Activated CD4-positive, CD25-positive, alpha-beta regulatory T cell treated with anti-CD3 and anti-CD28 coated beads, Interleukin-2, amount 50 U/mL, for 16 hours (primary cell): ENCODE measurements around the gene SRF.
A peak's percentile ranks its signal among the peaks of the same experiment; 100 is the strongest.
"Not testable (repeated sequence)": the region's sequence is repeated elsewhere in the genome, so short reads cannot be mapped to it uniquely, and the experiment has no call there.

Experiments
- DNase-seq: peaks from one replicate; pipeline ENCODE4 v3.0.0-alpha.2; 2020; ENCODE audit warnings: low read depth, low spot score

The SRF gene

DNA sequence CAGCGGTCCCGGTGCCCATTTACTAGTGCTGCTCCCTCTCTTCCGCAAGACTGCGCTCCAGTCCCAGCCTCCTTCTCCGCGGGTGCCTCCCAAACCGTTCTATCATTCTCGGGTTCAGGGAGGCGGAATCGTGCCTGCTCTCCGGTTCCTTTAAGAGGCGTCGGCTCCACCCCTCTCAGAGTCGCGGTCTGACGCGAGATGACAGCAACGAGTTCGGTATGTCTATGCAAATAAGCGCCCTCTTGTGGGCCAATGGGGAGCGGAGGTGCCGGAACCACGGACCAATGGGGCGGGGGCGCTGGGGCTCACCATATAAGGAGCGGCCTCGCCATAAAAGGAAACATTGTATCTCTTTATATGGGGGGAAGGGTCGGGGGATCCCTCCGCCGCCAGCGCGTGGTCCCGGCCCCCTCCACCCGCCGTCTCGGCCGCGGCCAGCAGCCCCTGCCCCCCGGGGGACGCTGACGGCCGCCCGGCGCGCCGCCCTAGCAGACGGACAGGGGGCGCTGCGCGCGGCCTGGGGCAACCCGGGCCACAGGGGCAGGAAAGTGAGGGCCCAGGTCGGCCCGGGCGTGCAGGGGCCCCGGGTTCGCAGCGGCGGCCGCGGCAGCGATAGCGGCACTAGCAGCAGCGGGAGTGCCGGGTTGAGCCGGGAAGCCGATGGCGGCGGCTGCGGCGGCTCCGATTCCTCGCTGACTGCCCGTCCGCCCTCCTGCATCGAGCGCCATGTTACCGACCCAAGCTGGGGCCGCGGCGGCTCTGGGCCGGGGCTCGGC is at the start of gene SRF:
Gene SRF, plus strand, starts transcription at position 339 of the 776 bp plus-strand sequence. Its CDS starts 388 bp downstream, at position 727.
- peak; percentile 99 for DNase-seq

- DNase-seq, result no peak
Observed at GRCh38 chr6:43122146-43122545, 48.9 kb upstream of the SRF start.

DNA sequence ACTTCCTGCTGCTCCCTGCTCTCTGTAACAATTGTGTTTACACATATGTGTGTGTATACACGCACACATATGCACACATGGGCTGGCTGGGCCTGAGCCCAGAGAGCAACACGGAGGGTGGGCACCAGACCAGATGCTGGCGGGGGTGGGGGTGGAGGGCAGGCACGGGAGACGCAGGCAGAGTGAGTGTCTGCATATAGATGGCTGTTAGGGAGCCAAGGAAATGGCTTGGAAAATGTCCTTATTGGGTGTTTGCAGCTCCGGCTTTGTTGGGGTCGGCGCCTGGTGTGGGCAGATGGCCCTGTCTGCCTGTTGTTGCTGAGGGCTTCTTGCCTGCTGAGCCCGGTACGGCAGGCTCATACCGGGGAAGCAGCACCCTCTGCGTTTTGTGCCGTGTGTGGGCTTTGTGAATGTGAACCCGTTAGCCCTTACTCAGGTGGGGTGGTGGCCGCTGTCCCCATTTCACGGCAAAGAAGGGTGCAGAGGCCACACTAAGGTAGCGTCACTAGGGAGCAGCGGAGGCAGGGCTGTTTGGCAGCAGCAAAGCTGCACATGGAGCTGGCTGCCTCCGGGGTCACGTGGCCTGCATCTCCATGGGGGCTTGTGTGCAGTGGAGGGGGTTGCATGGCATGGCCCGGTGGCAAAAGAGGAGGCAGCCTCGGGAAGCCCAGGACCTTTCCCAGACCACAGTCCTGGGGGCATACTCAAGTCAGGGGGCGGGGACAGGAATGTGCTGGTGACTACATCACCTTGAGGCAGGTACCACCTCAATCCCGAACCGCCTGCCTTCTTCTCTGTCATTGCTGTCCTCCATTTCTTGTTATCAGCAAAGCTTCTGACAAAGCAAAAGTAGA is 47.4 kb upstream of the SRF start:
- DNase-seq, result no peak

DNA sequence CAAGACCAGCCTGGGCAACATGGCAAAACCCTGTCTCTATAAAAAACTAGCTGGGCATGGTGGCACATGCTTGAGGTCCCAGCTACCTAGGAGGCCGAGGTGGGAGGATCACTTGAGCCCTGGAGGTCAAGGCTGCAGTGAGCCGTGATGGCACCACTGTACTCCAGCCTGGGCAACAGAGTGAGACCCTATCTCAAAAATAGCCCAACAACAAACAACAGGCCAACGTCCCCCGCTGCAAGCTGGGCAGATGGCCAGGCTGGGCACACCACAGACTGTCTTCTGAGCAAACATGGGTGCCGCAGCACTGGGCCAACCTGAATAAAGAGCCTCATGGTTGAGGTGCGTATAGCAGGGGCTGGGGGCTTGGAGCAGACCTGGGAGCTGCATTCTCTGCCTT is 46.6 kb upstream of the SRF start:
- DNase-seq, result no peak

- no peak for DNase-seq
Observed at GRCh38 chr6:43125119-43125518, 46.0 kb upstream of the SRF start.

DNA sequence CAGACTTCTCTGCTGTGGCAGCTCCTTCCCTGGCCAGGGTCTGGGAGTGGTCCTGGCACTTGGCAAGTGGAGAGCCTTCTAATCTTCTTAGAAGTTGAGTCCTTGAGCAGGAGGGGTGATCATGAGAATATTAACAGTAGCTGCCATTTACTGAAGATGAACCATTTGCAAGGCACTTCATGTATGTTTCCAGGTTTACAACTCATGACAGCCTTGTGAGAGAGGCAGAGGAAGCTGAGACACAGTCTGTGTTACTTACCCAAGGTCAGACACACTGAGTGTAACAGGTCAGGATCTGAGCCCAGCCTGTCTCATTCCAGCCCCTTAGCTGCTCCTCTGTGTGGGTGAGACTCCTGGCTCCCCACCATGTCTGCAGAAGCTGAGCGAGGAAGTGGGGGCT is 45.5 kb upstream of the SRF start:
- no peak for DNase-seq

DNA sequence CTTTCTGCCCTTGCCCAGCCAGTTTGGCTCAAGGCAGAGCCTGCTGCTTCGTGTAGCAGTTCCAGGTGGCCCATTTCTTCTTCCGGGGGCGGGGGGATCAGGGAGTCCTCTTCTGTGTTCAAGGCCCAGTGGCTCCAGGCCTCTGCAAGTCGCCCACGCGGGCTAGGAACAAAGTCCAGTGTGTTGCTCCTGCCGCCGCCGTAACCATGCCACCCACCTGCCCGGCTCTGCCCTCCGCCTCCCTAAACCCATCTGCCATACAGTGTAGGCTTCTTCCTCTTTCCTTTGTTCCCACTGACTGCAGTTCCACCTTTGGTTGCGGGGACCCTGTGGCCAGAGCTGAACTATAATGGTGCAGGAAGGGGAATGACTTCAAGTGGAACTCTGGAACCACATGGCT is 43.9 kb upstream of the SRF start:
- no peak for DNase-seq

- DNase-seq, result no peak
Observed at GRCh38 chr6:43127877-43128276, 43.2 kb upstream of the SRF start.

DNA sequence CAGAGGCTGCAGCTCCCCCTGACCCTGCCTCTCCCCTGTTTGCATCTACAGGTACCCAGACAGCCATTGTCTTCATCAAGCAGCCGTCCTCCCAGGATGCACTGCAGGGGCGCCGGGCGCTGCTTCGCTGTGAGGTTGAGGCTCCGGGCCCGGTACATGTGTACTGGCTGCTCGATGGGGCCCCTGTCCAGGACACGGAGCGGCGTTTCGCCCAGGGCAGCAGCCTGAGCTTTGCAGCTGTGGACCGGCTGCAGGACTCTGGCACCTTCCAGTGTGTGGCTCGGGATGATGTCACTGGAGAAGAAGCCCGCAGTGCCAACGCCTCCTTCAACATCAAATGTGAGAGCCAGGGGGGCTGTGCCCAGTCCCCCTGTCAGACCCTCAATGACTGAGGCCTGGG is 42.1 kb upstream of the SRF start:
- no peak for DNase-seq

DNA sequence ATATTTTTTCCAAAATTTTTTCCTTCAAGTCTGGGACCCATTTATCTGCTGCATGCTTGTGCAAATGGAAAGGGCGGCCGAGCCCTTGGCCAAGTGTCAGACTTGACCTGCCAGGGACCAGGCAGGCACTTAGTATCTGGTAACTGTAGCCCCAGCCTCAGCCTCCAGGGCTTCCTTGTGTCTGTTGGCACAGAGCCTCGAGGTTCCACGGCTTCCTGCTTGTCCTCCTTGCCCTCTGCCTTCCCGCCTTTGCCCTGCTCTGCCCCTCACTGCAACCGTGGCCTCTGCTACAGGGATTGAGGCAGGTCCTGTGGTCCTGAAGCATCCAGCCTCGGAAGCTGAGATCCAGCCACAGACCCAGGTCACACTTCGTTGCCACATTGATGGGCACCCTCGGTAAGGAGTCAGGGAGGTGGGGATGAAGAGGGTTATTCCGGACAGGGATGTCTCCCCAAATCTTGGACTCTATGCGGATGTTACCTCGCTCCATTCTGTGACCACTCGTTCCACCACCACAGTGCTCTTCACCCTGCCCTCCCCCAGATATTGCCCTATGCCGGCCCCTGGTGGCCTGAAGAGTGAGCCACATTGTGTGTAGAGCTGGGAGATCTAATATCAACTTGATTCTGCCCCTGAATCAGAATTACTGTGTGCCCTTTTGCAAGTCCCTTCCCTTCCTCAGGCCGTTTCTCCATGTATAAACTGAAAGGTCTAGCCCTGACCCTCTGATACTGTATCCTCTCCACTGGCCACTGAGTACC is 41.5 kb upstream of the SRF start:
- no peak for DNase-seq

GRCh38 chr6:43130429-43130828 is 40.6 kb upstream of the SRF start:
- DNase-seq, result no peak

- DNase-seq, result not testable (repeated sequence)
Observed at GRCh38 chr6:43131379-43131778, 39.7 kb upstream of the SRF start.

DNA sequence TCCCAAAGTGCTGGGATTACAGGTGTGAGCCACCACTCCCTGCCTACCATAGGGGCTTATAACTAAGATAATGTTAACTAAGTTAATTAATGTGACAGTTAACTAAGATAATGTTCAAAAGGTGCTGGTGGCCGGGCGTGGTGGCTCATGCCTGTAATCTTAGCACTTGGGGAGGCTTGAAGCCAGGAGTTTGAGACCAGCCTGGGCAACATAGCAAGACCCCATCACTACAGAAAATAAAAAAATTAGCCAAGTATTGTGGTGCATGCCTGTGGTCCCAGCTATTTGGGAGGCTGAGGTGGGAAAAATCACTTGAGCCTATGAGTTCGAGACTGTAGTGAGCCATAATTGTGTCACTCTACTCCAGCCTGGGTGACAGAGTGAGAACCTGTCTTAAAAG is 32.8 kb upstream of the SRF start:
- no peak for DNase-seq

GRCh38 chr6:43139973-43140372 is 31.1 kb upstream of the SRF start:
- not testable (repeated sequence) for DNase-seq

DNA sequence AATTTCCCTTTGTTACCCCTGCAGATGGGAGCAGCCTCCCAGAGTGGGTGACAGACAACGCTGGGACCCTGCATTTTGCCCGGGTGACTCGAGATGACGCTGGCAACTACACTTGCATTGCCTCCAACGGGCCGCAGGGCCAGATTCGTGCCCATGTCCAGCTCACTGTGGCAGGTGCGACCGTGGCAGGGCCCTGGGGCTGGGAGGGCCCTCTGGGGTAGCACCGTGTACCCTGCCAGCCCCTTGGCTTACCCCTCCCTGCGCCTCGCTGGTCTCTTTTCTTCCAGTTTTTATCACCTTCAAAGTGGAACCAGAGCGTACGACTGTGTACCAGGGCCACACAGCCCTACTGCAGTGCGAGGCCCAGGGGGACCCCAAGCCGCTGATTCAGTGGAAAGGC is 29.4 kb upstream of the SRF start:
- no peak for DNase-seq

- no peak for DNase-seq
Observed at GRCh38 chr6:43142101-43142500, 29.0 kb upstream of the SRF start.

DNA sequence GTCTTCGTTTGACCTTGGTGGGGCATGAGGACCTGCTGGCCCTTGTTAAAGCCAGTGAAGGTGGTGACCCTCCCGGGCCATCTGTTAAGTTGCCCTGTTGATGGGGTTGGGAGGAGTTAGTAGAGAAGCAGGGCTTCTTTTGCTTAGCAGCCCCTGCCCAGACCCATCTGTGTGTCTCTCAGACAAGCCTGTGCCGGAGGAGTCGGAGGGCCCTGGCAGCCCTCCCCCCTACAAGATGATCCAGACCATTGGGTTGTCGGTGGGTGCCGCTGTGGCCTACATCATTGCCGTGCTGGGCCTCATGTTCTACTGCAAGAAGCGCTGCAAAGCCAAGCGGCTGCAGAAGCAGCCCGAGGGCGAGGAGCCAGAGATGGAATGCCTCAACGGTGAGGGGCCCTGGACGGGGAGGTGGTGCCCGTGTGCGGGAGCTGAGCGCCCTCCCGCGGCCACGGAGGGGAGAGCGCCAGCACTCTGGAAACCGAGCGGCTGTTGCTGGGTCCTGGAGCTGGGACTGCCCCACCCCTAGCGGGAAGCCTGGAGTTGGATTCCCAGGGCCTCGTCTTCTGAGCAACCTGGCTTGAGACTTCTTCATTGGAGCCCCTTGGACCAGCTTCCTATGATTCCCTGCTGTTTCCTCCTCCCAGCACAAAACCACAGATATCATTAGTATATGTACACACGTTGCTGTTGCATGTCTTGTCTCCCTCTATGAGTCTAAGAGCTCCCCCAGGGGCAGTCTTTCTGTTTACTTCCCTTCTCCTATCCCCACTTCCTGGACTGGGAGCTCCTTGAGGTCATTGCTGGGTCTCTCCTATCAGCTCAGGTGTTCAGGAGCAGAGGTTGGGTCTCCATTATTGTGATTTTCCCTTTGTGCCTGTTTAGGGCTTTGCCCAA is 27.6 kb upstream of the SRF start:
- DNase-seq, result peak; percentile 35

- DNase-seq, result no peak
Observed at GRCh38 chr6:43144879-43145278, 26.2 kb upstream of the SRF start.

DNA sequence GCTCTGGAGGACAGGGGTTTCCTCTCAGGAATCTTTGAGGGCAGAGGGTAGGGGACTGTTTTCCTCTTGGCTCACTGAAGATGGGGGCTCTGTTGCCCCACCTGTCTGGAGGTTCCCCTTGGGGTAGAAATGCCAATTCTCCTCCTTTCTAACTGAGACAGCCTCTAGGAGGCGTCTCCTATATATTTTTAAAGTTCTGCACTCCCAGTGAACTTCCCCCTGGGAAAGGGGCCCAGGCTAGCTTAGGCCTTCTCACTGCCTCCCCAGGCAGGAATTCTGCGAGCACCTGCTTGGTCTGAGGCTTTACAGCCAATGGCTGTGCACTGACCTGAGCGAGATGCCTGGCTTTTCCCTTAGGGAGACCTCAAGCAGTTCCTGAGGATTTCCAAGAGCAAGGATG is 24.8 kb upstream of the SRF start:
- DNase-seq, result no peak

- DNase-seq, result no peak
Observed at GRCh38 chr6:43146709-43147688, 24.1 kb upstream of the SRF start.
